GM21786 (cell line): ENCODE data around the gene WDR64.
A peak's percentile ranks its signal among the peaks of the same experiment; 100 is the strongest.

ENCODE experiments used
- ATAC-seq: cut with Tn5 transposase; IDR thresholded peaks from one replicate; pipeline ENCODE4 v1.9.1; 2021; ENCODE audit not compliant: unreplicated experiment

Gene WDR64

GRCh38 chr1:241834733-241835377 lies 182.8 kb downstream of the WDR64 start:
- no peak for ATAC-seq

GRCh38 chr1:241836941-241837340 lies 184.9 kb downstream of the WDR64 start:
- ATAC-seq, result no peak

GRCh38 chr1:241837416-241837815 lies 185.3 kb downstream of the WDR64 start:
- no peak for ATAC-seq

DNA sequence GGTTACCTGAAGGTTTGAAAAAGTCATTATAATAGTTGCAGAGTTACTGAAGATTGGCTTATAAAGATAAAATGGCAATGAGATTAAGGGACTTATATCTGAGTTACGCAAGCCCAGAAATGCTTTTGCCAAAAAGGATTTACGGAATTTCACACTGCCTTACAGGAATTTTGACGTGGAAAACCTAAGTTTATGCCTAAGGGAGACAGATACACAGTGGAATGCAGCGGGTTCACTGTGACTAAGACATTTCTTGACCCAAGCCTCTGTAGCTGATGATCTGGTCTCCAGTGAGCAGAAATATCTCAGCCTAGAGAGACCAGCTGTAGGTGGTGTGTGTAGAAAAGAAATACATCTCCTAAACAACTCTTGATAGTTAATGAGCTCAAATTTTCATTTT lies 185.8 kb downstream of the WDR64 start:
- ATAC-seq, result no peak

DNA sequence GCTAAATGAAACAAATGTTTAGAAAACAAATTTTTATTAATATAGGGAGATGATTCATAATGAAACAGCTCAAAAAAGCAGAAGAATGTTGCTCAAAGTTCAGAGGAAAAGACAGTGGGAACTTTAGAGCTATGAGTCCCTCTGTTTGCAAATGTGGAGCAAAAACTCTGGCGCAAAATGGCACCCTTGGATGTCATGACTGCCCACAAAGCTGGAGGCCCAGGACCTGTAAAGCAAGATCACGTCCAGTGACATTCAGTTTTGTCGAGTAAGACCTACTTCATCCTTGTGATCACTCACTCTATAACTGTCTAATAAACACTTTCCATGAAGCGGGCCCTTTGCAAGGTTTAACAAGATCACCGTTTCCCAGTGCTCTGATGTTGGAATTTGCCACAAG lies 186.8 kb downstream of the WDR64 start:
- ATAC-seq, result peak; percentile 15

DNA sequence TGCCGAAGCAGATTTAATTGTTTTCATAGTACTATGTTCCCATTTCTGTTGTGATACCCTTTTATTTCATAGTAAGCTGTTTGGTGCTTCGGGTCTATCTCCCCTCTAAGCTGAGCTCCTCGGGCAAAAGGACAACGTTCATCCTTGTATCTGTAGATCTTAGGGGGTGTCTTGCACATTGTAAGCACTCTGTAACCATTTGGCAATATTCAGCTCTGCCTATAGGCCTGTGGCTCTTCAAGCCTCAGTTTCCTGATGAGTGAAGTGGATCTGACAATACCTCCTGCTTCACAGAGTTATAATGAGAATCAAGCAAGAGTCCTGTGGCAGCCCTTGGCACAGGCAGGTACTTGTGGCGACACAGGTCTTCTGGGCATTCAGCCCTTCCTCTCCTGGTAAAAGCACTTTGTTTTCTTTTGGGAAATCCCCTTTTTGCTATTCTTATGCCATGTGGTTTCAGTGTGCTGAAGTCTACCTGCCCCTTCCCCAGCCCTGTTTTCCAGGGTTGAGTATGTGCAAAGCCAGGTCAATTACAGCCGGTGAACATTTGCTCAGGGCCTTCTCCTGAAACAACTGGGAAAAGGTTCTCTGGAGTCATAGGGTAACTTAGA lies 187.4 kb downstream of the WDR64 start:
- peak; percentile 66 for ATAC-seq

DNA sequence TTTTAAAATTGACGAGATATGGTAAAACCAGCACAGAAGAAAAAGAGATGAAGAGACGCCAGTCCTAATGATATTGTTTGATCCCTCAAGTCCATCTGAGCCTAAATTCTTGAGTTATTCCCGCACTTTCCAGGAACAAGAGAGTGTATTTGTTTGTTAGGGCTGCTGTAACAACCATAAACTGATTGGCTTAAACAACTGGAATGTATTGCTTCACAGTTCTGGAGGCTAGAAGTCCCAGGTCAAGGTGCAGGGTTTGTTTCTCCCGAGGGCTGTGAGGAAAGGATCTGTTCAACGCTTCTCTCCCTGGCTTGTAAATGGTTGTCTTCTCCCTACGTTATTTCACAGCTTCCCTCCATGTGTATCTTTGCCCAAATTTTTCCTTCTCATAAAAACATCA lies 188.1 kb downstream of the WDR64 start:
- no peak for ATAC-seq

DNA sequence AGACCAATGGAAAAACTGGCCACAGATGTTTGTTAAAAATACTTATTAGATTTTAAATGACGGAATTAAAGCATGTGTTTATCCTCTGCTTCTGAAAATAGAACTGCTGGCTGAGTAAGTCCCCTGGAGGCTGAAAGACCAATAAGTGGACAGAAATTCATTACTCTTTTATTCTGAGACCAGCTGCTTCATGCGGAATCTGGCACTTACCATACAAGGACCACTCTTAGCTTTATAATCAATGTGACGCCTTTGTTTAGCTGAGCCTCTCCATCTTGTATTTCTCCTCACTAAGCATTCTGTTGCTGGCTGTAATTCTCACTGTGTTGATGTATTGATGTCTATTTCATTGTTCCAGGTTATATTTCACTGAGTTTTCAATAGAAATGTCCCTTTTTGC lies 189.6 kb downstream of the WDR64 start:
- ATAC-seq, result no peak

DNA sequence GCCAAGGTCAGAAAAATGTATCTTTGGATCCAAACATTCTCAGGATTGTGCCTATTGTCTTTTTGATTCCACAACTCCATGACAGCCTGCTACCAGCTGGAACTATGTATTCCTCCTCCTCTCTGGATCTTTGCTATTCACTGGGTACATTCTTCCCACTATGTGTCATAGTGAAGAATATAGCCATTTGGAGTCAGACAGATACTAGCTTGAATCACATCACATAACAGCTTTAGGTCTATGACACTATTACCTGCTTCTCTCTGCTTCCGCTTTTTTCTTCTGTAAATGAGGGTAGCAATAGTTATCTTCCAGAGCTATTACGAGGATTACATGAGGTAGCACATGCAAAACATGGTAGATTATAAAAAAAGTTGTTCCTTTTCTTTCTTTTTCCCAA lies 190.5 kb downstream of the WDR64 start:
- no peak for ATAC-seq

- ATAC-seq, result no peak
Observed at GRCh38 chr1:241844593-241844992, 192.5 kb downstream of the WDR64 start.

DNA sequence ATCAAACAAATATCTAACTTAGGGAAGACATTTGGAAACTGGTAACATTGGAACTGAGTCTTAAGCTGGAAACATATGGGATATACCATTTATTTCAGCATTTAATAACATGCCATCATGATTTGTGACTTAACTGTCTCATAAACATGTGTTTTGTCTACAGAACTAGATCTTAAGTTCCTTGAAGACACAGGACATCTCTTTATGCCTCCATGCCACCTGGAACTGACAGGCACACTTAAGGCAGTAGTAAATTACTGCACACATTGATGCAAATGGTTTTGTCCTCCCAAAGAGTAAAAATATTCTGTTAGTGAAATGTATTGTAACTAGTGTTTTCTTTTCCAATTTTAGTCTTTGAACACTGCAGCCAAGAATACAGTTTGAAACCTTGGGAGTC lies 194.3 kb downstream of the WDR64 start:
- no peak for ATAC-seq

DNA sequence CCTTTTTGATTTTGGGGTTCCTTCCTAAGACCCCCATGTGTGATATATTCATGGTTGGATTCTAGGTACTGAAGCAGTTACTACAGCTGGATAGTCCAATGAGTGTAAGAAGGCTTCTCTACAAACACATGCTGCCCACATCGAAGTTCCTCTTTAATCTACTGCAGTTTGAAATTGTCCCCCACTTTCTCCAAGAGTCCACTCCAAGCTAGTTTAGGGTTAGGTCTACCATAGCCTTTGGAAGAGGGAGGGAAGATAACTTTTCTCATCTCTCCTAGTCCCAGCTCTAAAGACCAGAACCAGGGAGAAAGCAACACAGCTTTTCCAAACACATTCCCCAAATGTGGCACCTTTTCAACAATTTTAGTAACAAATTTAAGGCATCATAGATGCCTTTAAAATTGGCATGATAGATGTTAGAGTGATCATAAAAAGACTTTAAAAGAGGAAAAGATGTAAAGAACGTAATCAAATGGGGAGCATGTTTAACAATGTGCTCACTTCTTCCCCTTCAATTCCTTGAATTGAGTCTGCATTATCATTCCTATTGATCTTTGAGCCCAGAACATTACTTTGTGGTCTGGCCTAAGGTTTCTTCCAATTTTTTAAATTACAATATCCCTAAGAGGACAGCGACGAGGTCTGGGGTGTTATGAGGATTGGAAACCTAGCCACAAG lies 194.9 kb downstream of the WDR64 start:
- ATAC-seq, result no peak

GRCh38 chr1:241847540-241847795 lies 195.4 kb downstream of the WDR64 start:
- ATAC-seq, result no peak

DNA sequence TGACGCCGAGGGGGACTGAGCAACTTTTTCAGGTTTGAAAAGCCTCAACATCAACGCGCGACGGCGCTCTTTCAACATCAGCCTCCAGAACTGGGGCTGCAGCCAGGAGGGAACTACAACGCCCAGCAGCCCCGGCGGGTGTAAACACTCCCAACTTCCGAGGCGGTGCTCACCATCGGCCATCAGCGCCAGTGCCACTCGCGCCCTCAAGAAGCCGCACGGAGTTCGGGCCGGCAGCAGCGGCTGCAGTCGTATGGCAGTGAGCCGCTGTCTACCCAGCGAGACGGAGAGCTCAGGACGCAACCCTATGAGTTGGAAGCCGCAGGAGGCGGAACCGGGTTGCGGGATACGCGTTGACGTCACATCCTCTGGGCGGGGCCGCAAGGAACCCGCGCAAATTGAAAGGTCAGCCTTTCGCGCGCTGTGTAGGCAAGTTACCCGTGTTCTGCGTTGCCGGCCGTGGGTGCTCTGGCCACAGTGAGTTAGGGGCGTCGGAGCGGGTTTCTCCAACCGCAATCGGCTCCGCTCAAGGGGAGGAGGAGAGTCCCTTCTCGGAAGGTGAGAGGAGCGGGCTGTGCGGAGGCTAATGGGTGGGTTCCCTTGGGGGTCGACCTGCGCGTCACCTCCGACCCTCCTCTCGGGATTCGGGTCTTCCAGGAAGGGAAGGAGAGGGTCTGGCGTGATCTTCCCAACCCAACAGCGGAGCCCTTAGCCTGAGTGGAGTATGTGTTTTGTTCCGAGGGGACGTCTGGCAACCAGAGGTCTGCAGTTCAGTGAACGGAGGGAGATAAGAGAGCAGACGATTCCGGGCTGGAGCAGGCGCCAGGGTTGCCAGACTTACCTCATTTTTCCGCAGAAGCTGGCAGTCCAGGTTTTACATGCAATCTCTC lies 196.0 kb downstream of the WDR64 start, which contains the start of gene EXO1:
Gene EXO1, plus strand, starts transcription at position 409 of the 890 bp plus-strand sequence. CDS start 2,222 bp downstream, outside the sequence.
- ATAC-seq, result peak; percentile 97

DNA sequence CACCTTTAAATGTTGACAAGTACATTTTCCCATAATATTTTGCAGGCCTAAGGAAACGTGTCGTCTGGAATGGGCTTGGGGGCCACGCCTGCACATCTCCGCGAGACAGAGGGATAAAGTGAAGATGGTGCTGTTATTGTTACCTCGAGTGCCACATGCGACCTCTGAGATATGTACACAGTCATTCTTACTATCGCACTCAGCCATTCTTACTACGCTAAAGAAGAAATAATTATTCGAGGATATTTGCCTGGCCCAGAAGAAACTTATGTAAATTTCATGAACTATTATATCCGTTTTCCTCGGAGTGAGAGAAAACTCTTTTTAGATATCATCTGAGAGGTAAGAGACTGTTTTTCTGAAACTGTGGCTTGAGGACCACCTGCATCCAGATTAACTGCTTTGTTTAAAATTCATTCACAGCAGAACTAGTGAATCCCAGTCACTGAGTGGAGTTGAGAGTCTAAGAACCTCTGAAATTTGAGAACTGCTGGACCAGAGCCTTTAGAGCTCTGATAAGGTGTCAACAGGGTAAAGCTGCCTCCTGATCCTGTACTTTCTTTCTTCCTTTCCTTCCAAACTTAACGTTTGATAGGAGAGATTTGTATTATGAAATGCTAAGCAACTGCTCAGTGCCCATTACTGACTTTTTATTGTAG lies 196.7 kb downstream of the WDR64 start:
- ATAC-seq, result no peak

DNA sequence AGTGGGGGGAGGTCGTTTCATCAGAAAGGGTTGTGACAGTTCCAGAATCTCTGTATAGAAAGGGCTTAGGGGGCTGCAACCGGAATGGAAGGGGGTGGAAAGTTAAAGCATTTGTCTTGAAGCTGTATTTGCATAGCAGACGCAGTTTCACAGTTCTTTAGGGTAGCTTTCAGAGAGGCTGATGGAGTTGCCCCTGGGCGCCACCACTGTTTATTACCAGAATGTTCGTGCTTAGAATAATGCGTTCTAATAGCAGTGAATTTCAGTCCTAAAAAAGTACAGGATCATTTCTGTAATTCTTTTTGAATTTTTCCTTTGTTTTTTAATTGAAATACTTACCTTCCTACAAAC lies 197.2 kb downstream of the WDR64 start:
- ATAC-seq, result no peak
